Mesenchymal stem cell (in vitro differentiated cells and primary cell): ENCODE results near the gene CALR3. TPM values are rescaled to one million over a fixed set of nuclear protein-coding genes. Genes with fewer than 3 reads are reported as not detected.

Experiments
- DNase-seq: peaks from one replicate; pipeline ENCODE4 v3.0.0-alpha.2; 2013
- H2AFZ ChIP-seq: one replicate; pipeline ENCODE4 v1.6.1; 2013; ENCODE audit warnings: low read depth, mild to moderate bottlenecking, control low read depth, inconsistent platforms, low read length, moderate library complexity
- H2AK5ac ChIP-seq: 2 replicates; pipeline ENCODE4 v1.6.1; 2013; ENCODE audit warnings: low read length, moderate library complexity, mild to moderate bottlenecking, inconsistent platforms; ENCODE audit not compliant: severe bottlenecking
- H2BK120ac ChIP-seq: one replicate; pipeline ENCODE4 v1.6.1; 2013; ENCODE audit warnings: low read depth, mild to moderate bottlenecking, inconsistent platforms, low read length, moderate library complexity
- H2BK12ac ChIP-seq, 2 experiments: one replicate each; pipeline ENCODE4 v1.6.1; 2013; ENCODE audit warnings: inconsistent platforms in 2 of 2, low read length in 2 of 2, mild to moderate bottlenecking in 2 of 2, moderate library complexity in 2 of 2, control low read depth in 1 of 2
- H2BK15ac ChIP-seq: one replicate; pipeline ENCODE4 v1.6.1; 2013; ENCODE audit warnings: mild to moderate bottlenecking, low read depth, inconsistent platforms; ENCODE audit not compliant: poor library complexity, severe bottlenecking
- H2BK5ac ChIP-seq: 2 replicates; pipeline ENCODE4 v1.6.1; 2013; ENCODE audit warnings: low read depth, mild to moderate bottlenecking, low read length, control low read depth, inconsistent platforms; ENCODE audit not compliant: poor library complexity, severe bottlenecking
- H3K14ac ChIP-seq, 2 experiments: one replicate each; pipeline ENCODE4 v1.6.1; 2013; ENCODE audit warnings: inconsistent platforms in 2 of 2, low read length in 2 of 2, control low read depth in 1 of 2, mild to moderate bottlenecking in 1 of 2, moderate library complexity in 1 of 2
- H3K18ac ChIP-seq, 2 experiments: one replicate each; pipeline ENCODE4 v1.6.1; 2013; ENCODE audit warnings: inconsistent platforms in 2 of 2, low read length in 2 of 2, control low read depth in 1 of 2, low read depth in 1 of 2, mild to moderate bottlenecking in 1 of 2
- H3K23ac ChIP-seq, 2 experiments: one replicate each; pipeline ENCODE4 v1.6.1; 2013; ENCODE audit warnings: inconsistent platforms in 2 of 2, low read length in 2 of 2, mild to moderate bottlenecking in 2 of 2, moderate library complexity in 2 of 2, control low read depth in 1 of 2
- H3K27ac ChIP-seq: 2 replicates; pipeline ENCODE4 v1.5.1; 2013; ENCODE audit warnings: mild to moderate bottlenecking, moderate library complexity, low read length, control low read depth, inconsistent platforms; ENCODE audit not compliant: poor library complexity, severe bottlenecking
- H3K27me3 ChIP-seq, 2 experiments: 2 replicates each; pipeline versions ENCODE4 v1.6.1 to v1.7.0; 2013; ENCODE audit warnings: low read length in 2 of 2, mild to moderate bottlenecking in 2 of 2, moderate library complexity in 2 of 2, control low read depth in 1 of 2, inconsistent platforms in 1 of 2; ENCODE audit not compliant: control insufficient read depth in 1 of 2, insufficient read depth in 1 of 2
- H3K36me3 ChIP-seq, 2 experiments: 2 replicates each; pipeline versions ENCODE4 v1.6.1 to v1.7.0; 2013; ENCODE audit warnings: low read length in 2 of 2, control low read depth in 1 of 2, inconsistent platforms in 1 of 2, low read depth in 1 of 2, mild to moderate bottlenecking in 1 of 2; ENCODE audit not compliant: insufficient read depth in 2 of 2, control insufficient read depth in 1 of 2
- H3K4ac ChIP-seq, 2 experiments: one replicate each; pipeline ENCODE4 v1.6.1; 2013; ENCODE audit warnings: inconsistent platforms in 2 of 2, low read length in 2 of 2, mild to moderate bottlenecking in 2 of 2, moderate library complexity in 2 of 2, control low read depth in 1 of 2, low read depth in 1 of 2
- H3K4me1 ChIP-seq: 2 replicates; pipeline ENCODE4 v1.6.1; 2013; ENCODE audit warnings: low read depth, low read length, control low read depth; ENCODE audit not compliant: control insufficient read depth, insufficient read depth
- H3K4me2 ChIP-seq: 2 replicates; pipeline ENCODE4 v1.6.1; 2013; ENCODE audit warnings: low read length, mild to moderate bottlenecking, inconsistent platforms; ENCODE audit not compliant: poor library complexity, severe bottlenecking
- H3K4me3 ChIP-seq, 2 experiments: 2 replicates each; pipeline versions ENCODE4 v1.5.1 to v1.7.0; 2013; ENCODE audit warnings: low read length in 2 of 2, mild to moderate bottlenecking in 2 of 2, control low read depth in 1 of 2, low read depth in 1 of 2; ENCODE audit not compliant: insufficient read depth in 1 of 2
- H3K79me1 ChIP-seq: replicated peaks from 2 replicates; pipeline ENCODE4 v1.6.1; 2013; ENCODE audit warnings: mild to moderate bottlenecking, control low read depth, low read length, inconsistent platforms; ENCODE audit not compliant: poor library complexity, severe bottlenecking
- H3K9ac ChIP-seq: 2 replicates; pipeline ENCODE4 v1.7.0; 2013; ENCODE audit warnings: mild to moderate bottlenecking, low read length, moderate library complexity
- H3K9me3 ChIP-seq: 2 replicates; pipeline ENCODE4 v1.7.0; 2013; ENCODE audit warnings: mild to moderate bottlenecking, low read length; ENCODE audit not compliant: control insufficient read depth
- H4K8ac ChIP-seq: one replicate; pipeline ENCODE4 v1.6.1; 2013; ENCODE audit warnings: inconsistent platforms, mild to moderate bottlenecking, low read length, moderate library complexity
- H4K91ac ChIP-seq: one replicate; pipeline ENCODE4 v1.6.1; 2013; ENCODE audit warnings: mild to moderate bottlenecking, low read length, inconsistent platforms
- WGBS: methylation state at CpG from one replicate; pipeline ENCODE4 v1.1.7; 2013; ENCODE audit warnings: mixed read lengths; 5-methylcytosine and 5-hydroxymethylcytosine counted together
- small RNA-seq: library from polyadenylated mRNA; stranded (forward); fragments of <200 nt; extraction: miRNeasy Mini kit (QIAGEN cat#:217004); gene quantifications from one replicate; pipeline ENCODE3, GENCODE V24; 2013; ENCODE audit warnings: low read depth

CALR3 gene

GRCh38 chr19:16433986-16434385 is 62.0 kb downstream of the CALR3 start:
- H2BK5ac ChIP-seq, result peak overlapping the region; percentile 83
- peak overlapping the region; percentile 96 for H3K27ac ChIP-seq
- H3K79me1 ChIP-seq, result peaks cover 24% of the 10 kb centered on the region
- peak overlapping the region; percentile 29 to 79 for H3K18ac ChIP-seq
- peak overlapping the region; percentile 65 for H4K91ac ChIP-seq
- H3K36me3 ChIP-seq, result peaks cover 43 to 72% of the 10 kb centered on the region in 2 experiments
- H3K4ac ChIP-seq, result peak overlapping the region; percentile 75 to 79
- H3K4me3 ChIP-seq, result no peak overlapping the region
- no peak overlapping the region for H3K4me2 ChIP-seq
- no peak overlapping the region for H2BK120ac ChIP-seq
- H3K4me1 ChIP-seq, result peaks cover 23% of the 10 kb centered on the region
- no peaks in the 10 kb centered on the region for H3K9me3 ChIP-seq
- no peaks in the 10 kb centered on the region for H3K27me3 ChIP-seq
- 99% methylated on average over 3 of the region's 3 CpGs for WGBS
- no peak overlapping the region for H3K9ac ChIP-seq
- H2AK5ac ChIP-seq, result peak overlapping the region; percentile 94
- peak overlapping the region in 1 of 2 experiments; percentile 63 for H3K14ac ChIP-seq
- peak overlapping the region; percentile 70 to 98 for H2BK12ac ChIP-seq
- no peak overlapping the region for H2AFZ ChIP-seq
- DNase-seq, result no peak
- no peak overlapping the region for H3K23ac ChIP-seq
- H4K8ac ChIP-seq, result peak overlapping the region; percentile 21
- peak overlapping the region; percentile 96 for H2BK15ac ChIP-seq

GRCh38 chr19:16429759-16430091 is 66.2 kb downstream of the CALR3 start:
- no peak overlapping the region for H2AFZ ChIP-seq
- no peak overlapping the region for H3K9ac ChIP-seq
- no peak overlapping the region for H3K18ac ChIP-seq
- H3K4ac ChIP-seq, result no peak overlapping the region
- H3K14ac ChIP-seq, result no peak overlapping the region
- H2AK5ac ChIP-seq, result no peak overlapping the region
- peaks cover 64 to 79% of the 10 kb centered on the region in 2 experiments for H3K36me3 ChIP-seq
- WGBS, result 95% methylated on average over 3 of the region's 3 CpGs
- peak overlapping the region; percentile 70 for H4K91ac ChIP-seq
- no peak overlapping the region for H3K4me3 ChIP-seq
- peak overlapping the region; percentile 66 for H4K8ac ChIP-seq
- H3K27ac ChIP-seq, result no peak overlapping the region
- H3K27me3 ChIP-seq, result no peaks in the 10 kb centered on the region
- H2BK15ac ChIP-seq, result no peak overlapping the region
- peaks cover 32% of the 10 kb centered on the region for H3K79me1 ChIP-seq
- H3K23ac ChIP-seq, result no peak overlapping the region
- no peaks in the 10 kb centered on the region for H3K9me3 ChIP-seq
- H2BK5ac ChIP-seq, result no peak overlapping the region
- peaks cover 12% of the 10 kb centered on the region for H3K4me1 ChIP-seq
- no peak overlapping the region for H2BK120ac ChIP-seq
- peak overlapping the region in 1 of 2 experiments; percentile 21 for H2BK12ac ChIP-seq
- no peak overlapping the region for H3K4me2 ChIP-seq
- no peak for DNase-seq

- H3K18ac ChIP-seq, result no peak overlapping the region
- H3K4me2 ChIP-seq, result no peak overlapping the region
- H4K91ac ChIP-seq, result peak overlapping the region; percentile 70
- peaks cover 32% of the 10 kb centered on the region for H3K79me1 ChIP-seq
- no peak overlapping the region for H3K4ac ChIP-seq
- 95% methylated on average over 13 of the region's 13 CpGs for WGBS
- H2BK5ac ChIP-seq, result no peak overlapping the region
- H2BK12ac ChIP-seq, result no peak overlapping the region
- H3K4me3 ChIP-seq, result no peak overlapping the region
- no peak overlapping the region for H2BK120ac ChIP-seq
- H3K27ac ChIP-seq, result no peak overlapping the region
- peaks cover 66 to 77% of the 10 kb centered on the region in 2 experiments for H3K36me3 ChIP-seq
- H3K27me3 ChIP-seq, result no peaks in the 10 kb centered on the region
- H2BK15ac ChIP-seq, result no peak overlapping the region
- no peaks in the 10 kb centered on the region for H3K9me3 ChIP-seq
- peak overlapping the region; percentile 66 for H4K8ac ChIP-seq
- H2AFZ ChIP-seq, result no peak overlapping the region
- H3K14ac ChIP-seq, result no peak overlapping the region
- no peak overlapping the region for H2AK5ac ChIP-seq
- H3K4me1 ChIP-seq, result peaks cover 8% of the 10 kb centered on the region
- no peak overlapping the region for H3K9ac ChIP-seq
- H3K23ac ChIP-seq, result no peak overlapping the region
- DNase-seq, result no peak
Observed at GRCh38 chr19:16429066-16429758, 66.8 kb downstream of the CALR3 start.

Small RNA genes lying within 50 kb of the gene (small RNA-seq; reads per million reads assigned to genes)
- not detected for gene RN7SL146P
